Endothelial cell (in vitro differentiated cells): Measurements from ENCODE around the gene AMIGO2. TPM values are rescaled to one million over a fixed set of nuclear protein-coding genes. Genes with fewer than 3 reads are reported as not detected.

Experiments
- DNase-seq: peaks from one replicate; pipeline ENCODE4 v3.0.0; 2021; ENCODE audit warnings: low spot score
- H3K27ac Mint-ChIP-seq: one replicate; pipeline ENCODE4 v1.8.0; 2021; ENCODE audit warnings: mixed read lengths, inconsistent platforms; ENCODE audit not compliant: unreplicated experiment
- H3K27me3 Mint-ChIP-seq: one replicate; pipeline ENCODE4 v1.8.0; 2021; ENCODE audit warnings: mild to moderate bottlenecking, moderate library complexity, mixed read lengths, inconsistent platforms; ENCODE audit not compliant: unreplicated experiment
- H3K36me3 Mint-ChIP-seq: one replicate; pipeline ENCODE4 v1.8.0; 2021; ENCODE audit warnings: mild to moderate bottlenecking, low read depth, mixed read lengths, inconsistent platforms; ENCODE audit not compliant: unreplicated experiment
- H3K4me1 Mint-ChIP-seq: one replicate; pipeline ENCODE4 v1.8.0; 2021; ENCODE audit warnings: mild to moderate bottlenecking, mixed read lengths, inconsistent platforms; ENCODE audit not compliant: unreplicated experiment
- H3K4me3 Mint-ChIP-seq: one replicate; pipeline ENCODE4 v1.8.0; 2021; ENCODE audit warnings: mild to moderate bottlenecking, mixed read lengths, inconsistent platforms; ENCODE audit not compliant: unreplicated experiment
- H3K9me3 Mint-ChIP-seq: one replicate; pipeline ENCODE4 v1.8.0; 2021; ENCODE audit warnings: mixed read lengths, inconsistent platforms; ENCODE audit not compliant: unreplicated experiment
- total RNA-seq: library from RNA; stranded (reverse); fragmentation: NEBNext Ultra II Directional; extraction: Animal tissue kit (Norgen Biotek cat#: 25700); gene quantifications from one replicate; pipeline ENCODE4 v1.2.1, GENCODE V29; 2021; ENCODE audit not compliant: unreplicated experiment
- TF ChIP-seq, protein P1 (sequence below): fragments of 200-600 bp; sonication (generic); IDR thresholded peaks from one replicate; pipeline ENCODE4 v1.5.0; 2021; ENCODE audit warnings: antibody characterized with exemption; ENCODE audit not compliant: unreplicated experiment

AMIGO2 gene
- total RNA-seq, 1 donor from 2014 or later: 24.2 TPM

DNA sequence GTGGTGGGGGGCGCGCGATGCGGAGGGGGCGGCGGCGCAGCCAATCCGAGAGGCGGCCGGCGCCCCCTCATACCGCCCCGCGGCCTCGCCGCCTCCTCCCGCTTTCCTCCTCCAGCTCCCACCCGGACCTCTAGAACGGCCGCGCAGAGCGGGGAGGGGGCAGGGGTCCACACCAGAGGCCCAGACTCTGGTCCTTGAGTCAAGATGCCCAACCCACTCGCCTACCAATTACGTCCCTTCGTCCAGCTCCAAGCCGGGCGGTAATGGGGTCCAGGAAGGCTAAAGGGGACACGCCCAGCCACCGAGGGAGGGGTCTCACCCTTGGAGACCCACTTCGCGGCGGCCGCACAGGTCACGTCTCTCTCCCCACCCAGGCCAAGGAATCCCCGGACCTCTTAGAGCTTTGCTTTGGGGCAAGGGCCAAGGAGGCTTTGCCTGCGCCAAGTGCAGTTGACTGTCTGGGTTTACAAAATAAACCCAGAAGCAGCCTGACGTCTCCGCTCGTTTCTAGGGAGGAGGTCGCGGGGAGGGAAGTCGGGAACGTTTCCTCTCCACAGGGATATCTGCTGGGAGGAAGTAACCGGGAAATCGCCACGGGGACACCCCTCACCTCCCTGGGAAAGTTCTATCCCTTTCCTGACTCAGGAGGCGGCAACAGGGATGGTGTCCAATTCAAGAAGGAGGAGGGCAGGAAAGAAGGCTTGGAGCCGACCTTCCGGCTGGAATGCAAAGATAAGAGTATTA lies 394 bp upstream of the AMIGO2 start:
- peaks cover 61% of the 10 kb centered on the region for H3K4me1 Mint-ChIP-seq
- peak overlapping the region; percentile 94 for H3K27ac Mint-ChIP-seq
- DNase-seq: peak; percentile 62
- H3K27me3 Mint-ChIP-seq: peaks cover 7% of the 10 kb centered on the region
- no peaks in the 10 kb centered on the region for H3K36me3 Mint-ChIP-seq
- H3K9me3 Mint-ChIP-seq: no peaks in the 10 kb centered on the region
- peak overlapping the region; percentile 92 for H3K4me3 Mint-ChIP-seq
- TF ChIP-seq, protein P1, sequence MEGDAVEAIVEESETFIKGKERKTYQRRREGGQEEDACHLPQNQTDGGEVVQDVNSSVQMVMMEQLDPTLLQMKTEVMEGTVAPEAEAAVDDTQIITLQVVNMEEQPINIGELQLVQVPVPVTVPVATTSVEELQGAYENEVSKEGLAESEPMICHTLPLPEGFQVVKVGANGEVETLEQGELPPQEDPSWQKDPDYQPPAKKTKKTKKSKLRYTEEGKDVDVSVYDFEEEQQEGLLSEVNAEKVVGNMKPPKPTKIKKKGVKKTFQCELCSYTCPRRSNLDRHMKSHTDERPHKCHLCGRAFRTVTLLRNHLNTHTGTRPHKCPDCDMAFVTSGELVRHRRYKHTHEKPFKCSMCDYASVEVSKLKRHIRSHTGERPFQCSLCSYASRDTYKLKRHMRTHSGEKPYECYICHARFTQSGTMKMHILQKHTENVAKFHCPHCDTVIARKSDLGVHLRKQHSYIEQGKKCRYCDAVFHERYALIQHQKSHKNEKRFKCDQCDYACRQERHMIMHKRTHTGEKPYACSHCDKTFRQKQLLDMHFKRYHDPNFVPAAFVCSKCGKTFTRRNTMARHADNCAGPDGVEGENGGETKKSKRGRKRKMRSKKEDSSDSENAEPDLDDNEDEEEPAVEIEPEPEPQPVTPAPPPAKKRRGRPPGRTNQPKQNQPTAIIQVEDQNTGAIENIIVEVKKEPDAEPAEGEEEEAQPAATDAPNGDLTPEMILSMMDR: no peak

GRCh38 chr12:47078733-47079467 lies 859 bp downstream of the AMIGO2 start:
- no peaks in the 10 kb centered on the region for H3K9me3 Mint-ChIP-seq
- DNase-seq: peak; percentile 23
- peak overlapping the region; percentile 95 for H3K27ac Mint-ChIP-seq
- TF ChIP-seq, protein P1: no peak
- peaks cover 7% of the 10 kb centered on the region for H3K27me3 Mint-ChIP-seq
- peaks cover 50% of the 10 kb centered on the region for H3K4me1 Mint-ChIP-seq
- H3K4me3 Mint-ChIP-seq: peak overlapping the region; percentile 97
- H3K36me3 Mint-ChIP-seq: no peaks in the 10 kb centered on the region

- no peak for DNase-seq
- Mint-ChIP-seq H3K27me3 (peaks cover 7% of the 10 kb centered on the region), H3K4me1 (peaks cover 42% of the 10 kb centered on the region), H3K36me3 (no peaks in the 10 kb centered on the region), H3K4me3 (peak overlapping the region; percentile 97), H3K27ac (no peak overlapping the region), H3K9me3 (no peaks in the 10 kb centered on the region)
- TF ChIP-seq, protein P1: no peak
Measured at GRCh38 chr12:47078086-47078395, 1.7 kb downstream of the AMIGO2 start.

DNA sequence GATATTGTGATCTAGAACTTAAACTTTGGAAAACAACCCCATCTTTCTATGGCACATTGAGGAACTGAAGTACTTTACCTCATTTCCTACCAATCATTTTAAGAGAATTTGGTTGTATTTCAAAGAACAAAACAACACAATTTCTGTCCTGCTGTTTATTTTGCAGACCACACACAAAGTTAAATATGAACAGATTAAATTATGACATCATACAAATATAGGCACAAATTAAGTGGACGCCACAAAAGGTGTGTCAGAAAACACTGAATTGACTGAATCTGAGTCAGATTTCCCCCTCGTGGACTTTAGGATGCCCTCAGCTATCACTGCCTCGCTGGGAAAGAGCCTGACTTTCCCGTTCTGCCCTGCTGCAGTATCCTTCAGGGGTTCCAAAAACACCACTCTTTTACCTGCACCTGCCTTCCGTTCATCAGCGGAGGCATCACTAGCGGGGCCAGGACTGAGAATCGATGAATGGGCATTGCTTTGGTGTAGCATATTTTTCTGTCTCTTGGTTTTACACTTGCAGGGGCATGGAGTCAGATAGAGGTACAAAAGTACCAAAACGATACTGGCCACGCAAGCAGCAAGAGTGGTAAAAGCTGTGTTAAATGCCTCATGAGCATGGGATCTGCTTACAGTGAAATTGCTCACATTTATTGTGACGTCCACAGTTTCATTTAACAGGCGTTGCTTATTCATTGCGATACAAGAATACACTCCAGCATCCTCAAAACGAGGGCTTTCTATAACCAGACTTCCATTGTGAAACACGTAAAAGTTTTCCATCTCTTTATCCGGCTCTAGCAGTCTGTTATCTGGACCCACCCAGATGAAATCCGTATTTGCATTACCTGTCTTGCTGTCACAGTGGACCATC lies 2.3 kb downstream of the AMIGO2 start:
- TF ChIP-seq, protein P1: no peak
- no peaks in the 10 kb centered on the region for H3K9me3 Mint-ChIP-seq
- peak overlapping the region; percentile 97 for H3K4me3 Mint-ChIP-seq
- H3K27me3 Mint-ChIP-seq: peaks cover 7% of the 10 kb centered on the region
- no peaks in the 10 kb centered on the region for H3K36me3 Mint-ChIP-seq
- DNase-seq: no peak
- H3K27ac Mint-ChIP-seq: no peak overlapping the region
- peaks cover 37% of the 10 kb centered on the region for H3K4me1 Mint-ChIP-seq
